A549 (cell line): ENCODE results near the gene DGKD. TPM values are rescaled to one million over a fixed set of nuclear protein-coding genes. Genes with fewer than 3 reads are reported as not detected.

Source experiments
- ATAC-seq, 2 experiments: fragments of 200-7000 bp in 1 of 2; fragments of >200 bp in 1 of 2; cut with Nextera tagmentation in 1 of 2; cut with Tn5 transposase in 1 of 2; 3 replicates each; pipeline versions ENCODE4 v1.8.0 to v1.9.1; 2018 to 2020; ENCODE audit warnings: mild to moderate bottlenecking in 1 of 2, moderate library complexity in 1 of 2
- CTCF ChIA-PET: fragments of 300-600 bp; sonication (Branson Sonifier 250); formaldehyde crosslinking; extraction: SDS; loops from one replicate; lab custom pipeline; 2021; ENCODE audit warnings: antibody characterized with exemption, inconsistent platforms; lab: Yijun Ruan, JAX
- POLR2A ChIA-PET: fragments of 350-600 bp; formaldehyde crosslinking; extraction: SDS; loops from one replicate; lab custom pipeline; 2021; ENCODE audit warnings: antibody characterized with exemption, inconsistent platforms; lab: Yijun Ruan, JAX
- DNase-seq, 2 experiments: peaks; one replicate each; pipeline versions ENCODE4 v3.0.0 to v3.0.0-alpha.2; 2011 to 2016; ENCODE audit warnings: low read depth in 1 of 2, low spot score in 1 of 2
- FAIRE-seq: peaks from 2 replicates; lab custom pipeline; 2011; peaks lifted over from hg19 to GRCh38; lab: Jason Lieb, UNC
- H3K27ac ChIP-seq, 2 experiments: fragments of >200 bp; sonication (Bioruptor Twin); formaldehyde crosslinking; 3 replicates each; pipeline ENCODE4 v1.5.1; 2016 to 2017
- H3K4me1 ChIP-seq: fragments of >200 bp; sonication (Bioruptor Twin); formaldehyde crosslinking; 3 replicates; pipeline ENCODE4 v1.6.1; 2016
- H3K4me2 ChIP-seq: fragments of >200 bp; sonication (Bioruptor Twin); formaldehyde crosslinking; 3 replicates; pipeline ENCODE4 v1.6.1; 2016
- H3K4me3 ChIP-seq: fragments of >200 bp; sonication (Bioruptor Twin); formaldehyde crosslinking; 3 replicates; pipeline ENCODE4 v1.5.1; 2016
- H3K9me3 ChIP-seq: fragments of >200 bp; sonication (Bioruptor Twin); formaldehyde crosslinking; 3 replicates; pipeline ENCODE4 v1.6.1; 2016
- BCL3 ChIP-seq: fragments of >200 bp; sonication (Bioruptor Twin); formaldehyde crosslinking; IDR thresholded peaks from 3 replicates; pipeline ENCODE4 v1.6.1; 2016
- CEBPB ChIP-seq, 2 experiments: fragments of >200 bp in 1 of 2; sonication (Bioruptor Twin) in 1 of 2; formaldehyde crosslinking in 1 of 2; IDR thresholded peaks; 2 replicates each; pipeline ENCODE4 v1.6.1; 2012 to 2016
- E2F6 ChIP-seq: IDR thresholded peaks from 2 replicates; pipeline ENCODE4 v1.6.1; 2012; ENCODE audit warnings: low read depth, borderline replicate concordance
- EHF ChIP-seq: fragments of 250-450 bp; sonication (Bioruptor Pico); IDR thresholded peaks from 2 replicates; pipeline ENCODE4 v1.5.0; 2020; ENCODE audit warnings: mild to moderate bottlenecking
- EP300 ChIP-seq, 2 experiments: fragments of >200 bp; sonication (Bioruptor Twin); formaldehyde crosslinking; IDR thresholded peaks; 2 replicates in 1 of 2; 3 replicates in 1 of 2; pipeline ENCODE4 v1.6.1; 2016 to 2017
- ESRRA ChIP-seq: fragments of 150-350 bp; IDR thresholded peaks from 2 replicates; pipeline ENCODE4 v1.6.1; 2014; ENCODE audit warnings: mild to moderate bottlenecking, low read length, borderline replicate concordance
- FOSB ChIP-seq: fragments of 250-450 bp; sonication (Bioruptor Pico); IDR thresholded peaks from 2 replicates; pipeline ENCODE4 v1.5.0; 2020; ENCODE audit warnings: mild to moderate bottlenecking, moderate library complexity
- FOSL2 ChIP-seq, 2 experiments: fragments of 450-650 bp in 1 of 2; fragments of >200 bp in 1 of 2; sonication (Bioruptor Twin) in 1 of 2; formaldehyde crosslinking; IDR thresholded peaks; 2 replicates each; pipeline versions ENCODE4 v1.5.0 to v1.6.1; 2016 to 2020; ENCODE audit warnings: mild to moderate bottlenecking in 1 of 2, moderate library complexity in 1 of 2
- GATA3 ChIP-seq: IDR thresholded peaks from 2 replicates; pipeline ENCODE4 v1.6.1; 2012; ENCODE audit warnings: borderline replicate concordance
- HEYL ChIP-seq: fragments of 250-450 bp; sonication (Bioruptor Pico); IDR thresholded peaks from 2 replicates; pipeline ENCODE4 v1.8.0; 2021; ENCODE audit warnings: mild to moderate bottlenecking, moderate library complexity
- HOXB13 ChIP-seq: fragments of 250-450 bp; sonication (Bioruptor Pico); IDR thresholded peaks from 2 replicates; pipeline ENCODE4 v1.5.0; 2020; ENCODE audit warnings: low read depth, mild to moderate bottlenecking, moderate library complexity
- HOXB5 ChIP-seq: fragments of 250-450 bp; sonication (Bioruptor Pico); IDR thresholded peaks from 2 replicates; pipeline ENCODE4 v1.5.0; 2020; ENCODE audit warnings: mild to moderate bottlenecking, moderate library complexity
- KDM5A ChIP-seq: fragments of 200-600 bp; sonication (generic); IDR thresholded peaks from 2 replicates; pipeline ENCODE4 v1.6.1; 2016; ENCODE audit warnings: antibody characterized with exemption, mild to moderate bottlenecking
- MYC ChIP-seq: IDR thresholded peaks from 2 replicates; pipeline ENCODE4 v1.6.1; 2012; ENCODE audit warnings: mild to moderate bottlenecking, inconsistent platforms, low read length, improper control_type of control experiment, borderline replicate concordance
- NPAS2 ChIP-seq: fragments of 250-450 bp; sonication (Bioruptor Pico); IDR thresholded peaks from 2 replicates; pipeline ENCODE4 v1.8.0; 2022; ENCODE audit warnings: mild to moderate bottlenecking, moderate library complexity, borderline replicate concordance
- NR3C1 ChIP-seq: fragments of >200 bp; sonication (Bioruptor Twin); formaldehyde crosslinking; IDR thresholded peaks from 3 replicates; pipeline ENCODE4 v1.6.1; 2017
- PBX3 ChIP-seq: IDR thresholded peaks from 2 replicates; pipeline ENCODE4 v1.6.1; 2012
- POLR2AphosphoS2 ChIP-seq: conservative IDR thresholded peaks from 2 replicates; pipeline ENCODE4 v1.6.1; 2012; ENCODE audit warnings: low read length, improper control_type of control experiment, inconsistent platforms
- RCOR1 ChIP-seq: fragments of 150-350 bp; IDR thresholded peaks from 2 replicates; pipeline ENCODE4 v1.6.1; 2014; ENCODE audit warnings: antibody characterized with exemption, low read length, low read depth
- SMC3 ChIP-seq: fragments of >200 bp; sonication (Bioruptor Twin); formaldehyde crosslinking; IDR thresholded peaks from 3 replicates; pipeline ENCODE4 v1.6.1; 2018; ENCODE audit warnings: inconsistent platforms
- WGBS: methylation state at CpG from one replicate; pipeline ENCODE4 v1.1.6; 2017; ENCODE audit errors: missing lambda C conversion rate; 5-methylcytosine and 5-hydroxymethylcytosine counted together
- polyA plus RNA-seq, 4 experiments: library from polyadenylated mRNA; depleted of rRNA in 3 of 4; stranded (reverse); fragments of >200 nt; fragmentation: RNase III in 1 of 4; extraction: RNeasy Plus Mini Kit Qiagen cat#74134 plus additional on column Dnase treatment in 1 of 4; gene quantifications; 2 replicates in 3 of 4; 3 replicates in 1 of 4; pipeline ENCODE4 v1.2.3, GENCODE V29; 2011 to 2017
- TF ChIP-seq, protein P1 (sequence below): fragments of >200 bp; sonication (Bioruptor Twin); formaldehyde crosslinking; IDR thresholded peaks from 2 replicates; pipeline ENCODE4 v1.6.1; 2016
- TF ChIP-seq, protein P2 (sequence below): fragments of >200 bp; sonication (Bioruptor Twin); formaldehyde crosslinking; IDR thresholded peaks from 3 replicates; pipeline ENCODE4 v1.5.1; 2016
- TF ChIP-seq, protein P3 (sequence below): fragments of 200-600 bp; sonication (generic); IDR thresholded peaks from 2 replicates; pipeline ENCODE4 v1.6.1; 2016; ENCODE audit warnings: antibody characterized with exemption, mild to moderate bottlenecking, moderate library complexity

Gene DGKD
- polyA plus RNA-seq, 2 of the 4 experiments (the other 2 are of a cell fraction), result 68.8 to 99.6 TPM

GRCh38 chr2:233482616-233483015 lies 128.3 kb downstream of the DGKD start:
- Histone ChIP-seq H3K9me3 (peaks cover 36% of the 10 kb centered on the region), H3K4me1 (peaks cover 25% of the 10 kb centered on the region), H3K4me2 (no peak overlapping the region), H3K27ac (peak overlapping the region; percentile 65 to 98), H3K4me3 (no peak overlapping the region)
- WGBS, result 95% methylated on average over 5 of the region's 5 CpGs
- ChIA-PET CTCF (interaction anchor here (1.0 kb wide), 1 partner anchor 34 kb away, joined by 3 read pairs; no protein-coding TSS in a partner anchor), POLR2A (interaction anchor here (0.6 kb wide), 1 partner anchor 83 kb away, joined by 4 read pairs; no protein-coding TSS in a partner anchor)
- no peak for FAIRE-seq
- no peak for DNase-seq
- TF ChIP-seq, protein P1, sequence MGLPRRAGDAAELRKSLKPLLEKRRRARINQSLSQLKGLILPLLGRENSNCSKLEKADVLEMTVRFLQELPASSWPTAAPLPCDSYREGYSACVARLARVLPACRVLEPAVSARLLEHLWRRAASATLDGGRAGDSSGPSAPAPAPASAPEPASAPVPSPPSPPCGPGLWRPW, result no peak
- TF ChIP-seq BCL3 (no peak), EP300 (IDR thresholded peaks at IDR 0.05) (no peak), EHF (no peak), NR3C1 (no peak), POLR2AphosphoS2 (no peak), MYC (no peak), HOXB5 (CRISPR knock-in tag) (no peak), RCOR1 (no peak), ESRRA (no peak), GATA3 (no peak), PBX3 (no peak)
- TF ChIP-seq, protein P2, sequence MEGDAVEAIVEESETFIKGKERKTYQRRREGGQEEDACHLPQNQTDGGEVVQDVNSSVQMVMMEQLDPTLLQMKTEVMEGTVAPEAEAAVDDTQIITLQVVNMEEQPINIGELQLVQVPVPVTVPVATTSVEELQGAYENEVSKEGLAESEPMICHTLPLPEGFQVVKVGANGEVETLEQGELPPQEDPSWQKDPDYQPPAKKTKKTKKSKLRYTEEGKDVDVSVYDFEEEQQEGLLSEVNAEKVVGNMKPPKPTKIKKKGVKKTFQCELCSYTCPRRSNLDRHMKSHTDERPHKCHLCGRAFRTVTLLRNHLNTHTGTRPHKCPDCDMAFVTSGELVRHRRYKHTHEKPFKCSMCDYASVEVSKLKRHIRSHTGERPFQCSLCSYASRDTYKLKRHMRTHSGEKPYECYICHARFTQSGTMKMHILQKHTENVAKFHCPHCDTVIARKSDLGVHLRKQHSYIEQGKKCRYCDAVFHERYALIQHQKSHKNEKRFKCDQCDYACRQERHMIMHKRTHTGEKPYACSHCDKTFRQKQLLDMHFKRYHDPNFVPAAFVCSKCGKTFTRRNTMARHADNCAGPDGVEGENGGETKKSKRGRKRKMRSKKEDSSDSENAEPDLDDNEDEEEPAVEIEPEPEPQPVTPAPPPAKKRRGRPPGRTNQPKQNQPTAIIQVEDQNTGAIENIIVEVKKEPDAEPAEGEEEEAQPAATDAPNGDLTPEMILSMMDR, result no peak
- no peak for ATAC-seq

GRCh38 chr2:233485726-233486125 lies 131.4 kb downstream of the DGKD start:
- Histone ChIP-seq H3K4me1 (peaks cover 48% of the 10 kb centered on the region), H3K4me3 (no peak overlapping the region), H3K9me3 (peaks cover 36% of the 10 kb centered on the region), H3K27ac (peak overlapping the region; percentile 98), H3K4me2 (no peak overlapping the region; the same call in 2 of the 3 replicates)
- WGBS, result 91% methylated on average over 15 of the region's 15 CpGs
- POLR2A ChIA-PET, result interaction anchor here (0.6 kb wide), 1 partner anchor 72 kb away, joined by 3 read pairs; no protein-coding TSS in a partner anchor
- CTCF ChIA-PET, result interaction anchor here (1.1 to 2.3 kb wide), 6 partner anchors 36 to 347 kb away, joined by 3 to 13 read pairs (median 4); no protein-coding TSS in a partner anchor
- FAIRE-seq, result no peak
- no peak for ATAC-seq
- no peak for DNase-seq
- TF ChIP-seq NR3C1 (no peak), HOXB13 (CRISPR knock-in tag) (no peak), FOSL2 (IDR thresholded peaks at IDR 0.05) (no peak), FOSL2 (CRISPR knock-in tag; IDR thresholded peaks at IDR 0.05) (no peak), POLR2AphosphoS2 (no peak), HOXB5 (CRISPR knock-in tag) (no peak), NPAS2 (CRISPR knock-in tag) (no peak), HEYL (CRISPR knock-in tag) (no peak), CEBPB (IDR thresholded peaks at IDR 0.05) (no peak), E2F6 (no peak), SMC3 (no peak), FOSB (CRISPR knock-in tag) (no peak), BCL3 (no peak), KDM5A (no peak), EP300 (IDR thresholded peaks at IDR 0.05) (no peak)
- TF ChIP-seq, protein P3, sequence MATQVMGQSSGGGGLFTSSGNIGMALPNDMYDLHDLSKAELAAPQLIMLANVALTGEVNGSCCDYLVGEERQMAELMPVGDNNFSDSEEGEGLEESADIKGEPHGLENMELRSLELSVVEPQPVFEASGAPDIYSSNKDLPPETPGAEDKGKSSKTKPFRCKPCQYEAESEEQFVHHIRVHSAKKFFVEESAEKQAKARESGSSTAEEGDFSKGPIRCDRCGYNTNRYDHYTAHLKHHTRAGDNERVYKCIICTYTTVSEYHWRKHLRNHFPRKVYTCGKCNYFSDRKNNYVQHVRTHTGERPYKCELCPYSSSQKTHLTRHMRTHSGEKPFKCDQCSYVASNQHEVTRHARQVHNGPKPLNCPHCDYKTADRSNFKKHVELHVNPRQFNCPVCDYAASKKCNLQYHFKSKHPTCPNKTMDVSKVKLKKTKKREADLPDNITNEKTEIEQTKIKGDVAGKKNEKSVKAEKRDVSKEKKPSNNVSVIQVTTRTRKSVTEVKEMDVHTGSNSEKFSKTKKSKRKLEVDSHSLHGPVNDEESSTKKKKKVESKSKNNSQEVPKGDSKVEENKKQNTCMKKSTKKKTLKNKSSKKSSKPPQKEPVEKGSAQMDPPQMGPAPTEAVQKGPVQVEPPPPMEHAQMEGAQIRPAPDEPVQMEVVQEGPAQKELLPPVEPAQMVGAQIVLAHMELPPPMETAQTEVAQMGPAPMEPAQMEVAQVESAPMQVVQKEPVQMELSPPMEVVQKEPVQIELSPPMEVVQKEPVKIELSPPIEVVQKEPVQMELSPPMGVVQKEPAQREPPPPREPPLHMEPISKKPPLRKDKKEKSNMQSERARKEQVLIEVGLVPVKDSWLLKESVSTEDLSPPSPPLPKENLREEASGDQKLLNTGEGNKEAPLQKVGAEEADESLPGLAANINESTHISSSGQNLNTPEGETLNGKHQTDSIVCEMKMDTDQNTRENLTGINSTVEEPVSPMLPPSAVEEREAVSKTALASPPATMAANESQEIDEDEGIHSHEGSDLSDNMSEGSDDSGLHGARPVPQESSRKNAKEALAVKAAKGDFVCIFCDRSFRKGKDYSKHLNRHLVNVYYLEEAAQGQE, result no peak
- TF ChIP-seq, protein P2, result no peak
